HS-27A (cell line): ENCODE results near the gene DLGAP3.

Experiments used
- DNase-seq: peaks from one replicate; pipeline ENCODE4 v3.0.0-alpha.2; 2012; ENCODE audit warnings: low read depth, missing footprints

The DLGAP3 gene

DNA sequence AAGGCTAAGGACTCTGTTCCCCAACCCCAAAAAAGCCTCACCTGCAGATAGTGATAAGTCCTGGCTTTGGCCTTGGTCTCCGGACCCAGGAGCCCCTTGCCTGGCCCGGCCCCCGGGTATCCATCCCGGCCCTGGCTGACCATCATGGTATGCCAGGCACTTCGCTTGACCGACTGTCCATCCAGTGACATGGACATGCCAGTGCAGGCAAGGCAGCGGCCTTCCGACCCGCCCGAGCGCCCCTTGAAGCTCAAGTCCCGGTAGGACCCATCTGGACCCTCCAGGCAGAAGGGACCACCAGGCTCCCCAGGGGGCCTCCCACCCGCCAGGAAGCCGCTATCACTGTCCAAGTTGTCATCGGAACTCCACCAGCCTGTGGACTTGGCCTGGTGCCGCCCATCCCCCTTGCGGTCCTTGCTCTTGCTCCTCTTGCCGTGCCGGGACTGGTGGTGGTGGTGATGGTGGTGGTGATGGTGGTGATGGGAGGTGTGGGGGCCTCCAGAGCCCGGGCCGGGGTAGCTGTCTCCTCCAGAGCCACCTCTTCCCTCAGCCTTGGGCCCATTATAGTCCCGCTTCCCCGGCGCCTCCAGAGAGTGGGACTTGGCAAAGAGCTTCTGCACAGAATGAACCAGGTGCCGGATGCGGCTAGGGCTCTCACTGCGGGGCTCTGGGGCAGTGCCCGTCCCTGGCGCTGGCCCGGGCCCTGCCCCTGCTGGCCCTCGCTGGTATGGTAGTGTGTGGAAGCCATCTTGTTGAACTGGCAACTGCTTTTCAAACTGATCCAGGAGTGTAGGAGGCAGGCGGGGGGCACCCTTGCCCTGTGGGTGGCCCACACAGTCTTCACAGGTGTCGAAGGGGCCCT is 25.0 kb downstream of the DLGAP3 start:
- no peak for DNase-seq

DNA sequence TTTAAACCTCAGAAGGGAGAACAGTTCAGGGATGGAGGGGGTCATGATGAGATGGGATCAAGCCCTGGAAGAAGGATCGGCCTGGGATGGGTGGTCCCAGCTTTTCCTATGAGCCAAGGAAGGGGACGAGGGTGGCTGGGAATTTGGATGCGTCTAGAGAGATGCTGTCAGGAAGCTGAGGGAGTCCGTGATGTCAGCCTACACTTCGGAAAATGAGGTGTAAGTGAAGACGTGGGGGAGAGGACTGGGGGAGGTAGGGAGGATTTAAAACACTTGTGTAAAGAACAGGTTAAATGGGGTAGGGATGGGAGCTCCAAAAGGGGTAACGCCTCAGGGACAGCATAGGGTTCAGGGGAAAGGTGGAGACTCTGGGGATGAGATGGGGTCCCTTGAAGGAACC is 27.5 kb downstream of the DLGAP3 start:
- no peak for DNase-seq

DNA sequence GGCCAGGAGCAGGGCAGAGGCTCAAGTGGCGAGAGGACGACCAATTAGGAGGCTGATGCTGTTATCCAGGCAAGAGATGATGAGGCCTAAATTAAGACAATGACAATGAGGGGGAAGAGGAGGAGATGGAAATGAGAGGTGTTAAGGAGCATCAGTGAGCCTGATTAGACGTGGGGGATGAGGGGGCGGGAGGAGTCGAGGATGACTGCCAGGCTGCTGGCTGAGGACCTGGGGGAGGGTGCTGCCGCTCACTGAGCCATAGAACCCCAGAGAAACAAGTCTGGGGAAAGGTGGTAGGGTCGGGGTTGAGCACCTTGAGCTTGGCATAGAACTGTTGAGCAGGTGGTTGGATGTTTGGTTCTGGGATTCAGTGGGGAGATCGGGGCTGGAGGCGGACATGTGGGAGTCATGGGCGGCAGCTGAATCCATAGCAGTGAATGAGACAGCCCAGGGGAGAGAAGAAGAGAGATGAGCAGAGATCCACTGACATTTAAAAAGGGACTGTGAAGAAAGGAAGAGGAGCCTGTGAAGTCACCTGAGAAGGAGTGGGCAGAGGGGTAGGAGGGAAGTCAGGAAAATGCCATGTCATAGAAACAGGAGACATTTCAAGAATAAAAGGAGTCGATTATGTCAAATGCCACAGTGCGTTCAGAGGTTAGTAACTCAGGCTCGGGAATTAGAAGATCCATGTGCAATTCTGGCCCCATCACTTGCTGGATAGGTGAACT is 28.5 kb downstream of the DLGAP3 start:
- DNase-seq = no peak

DNA sequence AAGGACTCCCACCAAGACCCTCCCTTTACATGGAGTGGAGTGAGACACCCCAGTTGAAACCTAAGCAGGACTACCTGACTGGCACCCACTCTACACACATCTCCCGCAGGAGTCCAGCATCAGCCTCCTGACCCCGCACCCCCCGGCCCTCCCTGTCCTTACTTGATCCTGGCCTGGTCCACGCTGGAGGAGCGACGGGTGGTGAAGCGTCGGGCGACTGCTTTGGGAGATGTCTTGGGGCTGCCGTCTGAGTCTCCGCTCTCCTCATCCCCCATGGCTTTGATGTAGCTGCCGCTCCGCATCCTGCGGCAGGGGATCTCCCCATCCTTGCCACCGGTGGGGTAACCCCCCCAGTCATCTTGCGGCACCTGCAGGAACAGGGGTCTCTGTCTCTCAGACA is 29.5 kb downstream of the DLGAP3 start:
- no peak for DNase-seq

DNA sequence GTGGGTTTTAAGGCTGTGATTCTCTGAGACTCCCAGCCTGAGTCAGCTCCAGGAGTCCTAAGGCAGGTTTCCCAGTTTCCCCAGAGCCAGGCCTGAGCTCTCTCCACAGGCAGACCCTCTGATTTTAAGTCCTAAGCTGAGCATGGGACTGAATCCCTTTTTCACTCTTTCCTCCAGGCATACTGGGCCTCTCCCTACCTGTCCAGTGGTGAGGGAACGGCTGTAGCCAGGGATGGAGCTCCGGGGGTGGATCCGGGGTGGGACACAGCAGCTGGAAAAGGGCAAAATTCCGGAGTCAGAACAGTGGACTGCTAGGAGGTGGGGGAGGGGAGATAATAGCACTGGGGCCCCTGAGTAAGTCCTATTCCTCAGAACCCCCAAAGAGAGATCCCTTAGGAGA is 30.0 kb downstream of the DLGAP3 start:
- no peak for DNase-seq

DNA sequence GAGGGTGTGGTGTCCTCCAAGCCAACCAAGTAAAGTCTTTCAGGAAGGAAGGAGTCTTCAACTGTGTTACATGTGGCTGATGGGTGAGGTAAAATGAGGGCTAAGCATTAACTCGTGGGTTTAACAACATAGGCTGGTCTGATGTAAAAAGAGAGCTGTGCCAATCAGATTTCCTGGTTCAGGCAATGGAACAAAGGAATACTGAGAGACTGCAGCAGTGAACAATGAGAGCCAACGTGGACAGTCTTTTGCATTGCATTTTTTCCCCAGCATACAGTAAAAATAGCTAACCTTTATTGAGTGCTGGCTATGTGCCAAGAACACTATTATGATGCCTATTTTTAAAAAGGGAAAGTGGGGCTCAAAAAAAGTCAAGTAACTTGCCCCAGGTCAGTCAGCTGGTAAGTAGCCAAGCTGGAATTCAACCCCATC is 31.1 kb downstream of the DLGAP3 start:
- DNase-seq = no peak

DNA sequence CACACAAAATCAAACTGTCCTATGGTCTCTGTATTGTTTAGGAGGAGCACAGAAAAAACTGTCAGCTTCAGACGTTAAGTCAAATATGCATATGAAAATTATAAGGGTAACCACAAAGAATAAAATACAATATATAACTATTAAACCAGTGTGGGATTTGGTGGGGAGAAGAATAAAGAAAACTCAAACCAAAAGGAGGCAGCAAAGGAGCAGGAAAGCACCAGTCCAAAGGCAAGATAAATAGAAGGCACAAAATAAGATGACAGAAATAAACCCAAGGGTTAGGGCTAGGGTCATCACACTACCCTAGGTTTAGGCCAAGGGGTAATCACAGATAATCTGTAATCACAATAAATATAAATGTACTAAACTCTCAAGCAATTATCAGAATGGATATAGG is 32.8 kb downstream of the DLGAP3 start:
- no peak for DNase-seq

DNA sequence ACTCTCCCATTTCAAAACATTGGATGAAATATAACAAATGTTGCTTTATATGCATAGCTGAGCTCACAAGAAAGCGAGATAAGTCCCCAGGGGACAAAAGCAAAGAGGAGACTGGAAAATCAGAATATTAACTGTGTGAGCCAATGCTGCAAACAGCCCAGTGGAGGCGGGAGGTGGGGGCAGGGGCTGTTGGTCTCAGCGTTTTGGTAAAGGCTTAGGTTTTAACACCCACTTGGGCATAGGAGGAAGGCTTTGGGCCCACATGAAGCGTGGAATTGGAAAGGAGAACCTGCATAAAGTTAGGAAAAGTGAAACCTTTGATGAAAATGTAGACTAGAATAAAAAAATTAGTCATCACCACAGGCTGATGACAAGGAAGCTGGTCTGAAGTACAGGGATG is 39.7 kb downstream of the DLGAP3 start:
- DNase-seq = no peak

DNA sequence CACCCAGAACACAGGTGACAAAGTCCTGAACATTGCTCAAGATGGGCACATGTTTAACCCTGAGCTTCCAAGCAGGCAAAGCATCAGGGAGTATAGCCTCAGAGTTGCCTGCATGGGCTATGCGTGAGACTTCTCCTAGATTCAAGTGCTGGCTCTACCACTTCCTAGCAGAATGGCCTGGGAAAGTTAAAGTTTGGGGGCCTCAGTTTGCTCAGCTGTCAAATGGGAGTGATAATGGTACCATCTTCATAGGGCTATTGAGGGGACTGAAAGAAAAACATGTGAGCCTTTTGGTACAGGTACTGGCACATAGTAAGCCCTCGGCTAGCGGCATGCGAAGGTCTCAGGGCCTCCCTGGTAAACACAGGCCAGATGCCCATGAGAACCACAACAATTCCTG is 41.9 kb downstream of the DLGAP3 start:
- DNase-seq = no peak

DNA sequence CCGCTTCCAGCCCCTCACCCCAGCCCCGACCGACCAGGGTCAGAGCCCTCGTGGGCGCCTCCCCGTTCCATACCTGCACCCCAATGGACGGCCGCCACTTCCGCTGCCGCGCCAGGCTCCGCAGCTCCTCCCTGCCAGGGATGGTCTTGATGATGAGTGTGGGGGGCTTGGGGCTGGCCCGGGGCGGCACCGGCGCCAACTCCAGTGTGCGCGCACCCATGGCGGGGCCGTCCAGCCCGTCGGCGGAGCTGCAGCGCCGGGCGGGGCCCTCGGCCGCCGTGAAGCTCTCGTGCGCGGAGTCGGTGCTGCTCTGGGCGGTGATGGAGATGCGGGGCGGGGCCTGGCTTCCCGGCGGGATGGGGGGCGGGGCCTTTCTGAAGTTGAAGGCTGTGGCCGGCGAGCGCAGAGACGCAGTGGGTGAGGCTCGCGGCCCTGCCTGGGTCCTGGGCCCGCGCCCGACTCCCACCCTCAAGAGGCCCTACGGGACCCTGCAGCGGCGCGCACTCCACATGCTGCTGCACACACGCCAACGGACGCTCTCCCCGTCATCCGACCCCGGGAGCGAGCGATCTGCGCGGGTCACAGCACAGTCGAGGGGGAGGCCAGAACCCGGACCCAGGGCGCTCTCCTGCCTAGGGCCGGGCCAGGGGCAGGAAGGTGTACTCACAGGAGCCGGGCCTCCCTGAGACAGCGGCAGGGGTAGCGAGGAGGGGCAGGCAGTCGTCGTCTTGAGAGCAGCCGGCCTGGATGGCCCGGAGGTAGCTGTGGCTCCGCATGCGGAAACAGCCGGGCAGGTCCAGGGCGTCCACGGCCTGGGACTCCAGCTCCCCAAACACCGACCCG is 43.8 kb downstream of the DLGAP3 start:
- no peak for DNase-seq

DNA sequence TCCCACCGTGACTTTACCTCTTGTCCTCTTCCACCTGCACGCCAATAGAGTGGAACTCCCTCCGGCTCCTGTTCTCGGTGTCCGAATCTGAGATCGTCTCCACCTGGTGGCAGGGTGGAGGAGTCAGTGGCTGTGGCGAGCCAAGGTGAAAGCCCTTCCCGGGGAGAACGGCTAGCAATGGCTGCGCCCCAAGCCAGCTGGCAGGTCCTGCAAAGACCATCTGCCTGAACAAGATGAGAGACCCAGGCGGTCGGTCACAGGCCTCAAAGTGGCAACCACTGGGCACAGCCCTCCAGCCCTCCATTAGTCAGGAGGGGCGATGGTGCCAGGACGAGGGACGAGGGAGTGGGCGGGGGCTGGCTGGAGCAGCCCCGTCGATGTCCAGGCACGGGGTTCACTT is 44.5 kb downstream of the DLGAP3 start:
- DNase-seq = no peak

DNA sequence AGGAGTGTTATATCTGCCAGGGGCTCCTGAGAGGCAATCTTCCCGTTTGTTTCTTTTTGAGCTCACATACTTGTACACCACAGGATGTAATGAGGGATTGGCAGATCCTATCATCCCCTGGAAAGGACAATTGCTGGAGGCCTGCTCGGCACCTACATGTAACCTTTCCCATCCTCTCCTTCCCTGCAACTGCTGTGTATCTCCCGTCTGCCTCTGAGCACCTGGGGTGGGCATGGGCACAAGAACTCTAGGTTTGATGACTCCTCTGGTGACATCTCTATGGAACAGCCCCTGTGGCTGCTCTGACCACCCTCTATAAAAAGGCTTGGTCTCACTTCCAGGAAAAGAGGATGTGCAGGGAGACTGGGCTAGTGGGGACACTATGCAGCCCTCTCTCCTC is 44.9 kb downstream of the DLGAP3 start:
- no peak for DNase-seq

DNA sequence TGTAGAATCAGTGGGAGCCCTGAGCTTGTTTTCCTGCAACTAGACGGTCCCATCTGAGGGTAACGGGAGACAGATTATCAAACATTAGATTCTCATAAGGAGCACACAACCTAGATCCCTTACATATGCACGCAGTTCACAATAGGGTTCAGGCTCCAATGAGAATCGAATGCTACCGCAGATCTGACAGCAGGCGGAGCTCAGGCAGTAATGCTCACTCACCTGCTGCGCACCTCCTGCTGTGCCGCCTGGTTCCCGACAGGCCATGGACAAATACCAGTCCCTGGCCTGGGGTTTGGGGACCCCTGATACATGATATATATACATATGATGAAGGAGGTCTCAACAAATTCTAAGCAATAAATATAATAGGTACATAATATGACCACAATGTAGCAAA is 50.2 kb downstream of the DLGAP3 start:
- DNase-seq = no peak

DNA sequence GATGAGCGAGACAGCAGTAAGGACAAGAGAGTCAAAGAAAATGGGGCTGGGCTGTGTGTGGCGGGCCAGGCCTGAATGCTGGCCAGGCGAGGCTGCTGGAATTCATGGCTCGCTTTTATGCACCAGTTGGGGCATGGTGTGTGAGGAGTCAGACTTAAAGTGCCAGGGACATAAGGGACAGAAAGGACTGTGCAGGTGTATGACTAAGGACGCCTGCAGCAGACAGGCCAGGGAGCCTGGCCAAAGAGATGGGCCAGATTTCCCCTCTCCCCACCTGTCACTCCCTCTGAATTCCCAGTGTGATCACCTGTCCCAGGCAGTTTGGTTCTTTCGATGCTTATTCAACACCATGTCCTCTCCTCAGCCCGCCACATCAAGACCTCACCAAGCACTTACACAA is 53.0 kb downstream of the DLGAP3 start:
- no peak for DNase-seq

DNA sequence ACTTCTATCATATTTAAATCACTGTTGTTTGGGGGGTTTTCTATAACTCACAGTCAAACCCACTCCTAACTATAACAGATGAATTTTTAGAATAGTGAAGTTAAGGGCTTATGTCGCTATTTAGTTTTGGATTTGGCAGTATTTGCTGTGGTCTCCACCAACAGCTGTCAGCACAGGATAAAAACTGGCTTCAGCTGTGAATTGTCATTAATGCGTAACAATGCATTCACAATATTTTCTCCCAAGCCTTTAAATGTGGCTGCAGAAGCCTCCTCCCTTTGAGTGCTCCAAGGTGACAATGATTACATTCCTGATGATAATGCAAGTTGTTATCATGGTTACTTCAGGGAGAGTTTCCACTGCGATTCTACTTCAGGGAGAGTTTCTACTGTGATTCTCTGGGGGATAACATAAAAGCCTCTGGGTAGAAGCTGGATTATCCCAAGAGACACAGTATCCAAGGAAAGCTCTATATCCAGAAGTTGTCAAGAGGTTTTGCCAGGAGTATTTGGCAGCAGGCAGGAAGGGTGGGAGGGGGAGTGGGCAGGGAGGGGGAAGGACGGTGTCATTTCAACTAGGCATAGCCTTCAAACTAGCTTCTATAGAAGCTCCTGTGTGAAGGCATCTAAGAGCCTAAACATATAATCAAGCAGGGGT is 55.0 kb downstream of the DLGAP3 start:
- DNase-seq = no peak

DNA sequence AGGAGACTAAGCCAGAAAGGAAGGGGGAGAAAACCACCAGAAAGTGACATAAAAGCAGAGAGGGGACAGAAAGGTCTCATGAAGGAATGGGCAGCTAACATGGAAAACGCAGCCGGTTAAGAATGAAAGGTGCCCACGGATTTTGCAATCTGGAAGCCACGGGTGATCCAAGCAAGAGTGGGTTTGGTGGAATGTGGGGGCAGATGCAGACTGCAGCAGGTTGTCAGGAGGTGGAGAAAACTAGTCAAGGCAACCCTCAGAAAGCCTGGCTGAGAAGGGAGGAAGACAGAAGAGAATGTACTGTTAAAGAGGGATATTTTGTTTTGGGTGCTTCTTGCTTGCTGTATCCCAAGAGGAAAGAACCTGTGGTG is 57.3 kb downstream of the DLGAP3 start:
- DNase-seq = no peak

DNA sequence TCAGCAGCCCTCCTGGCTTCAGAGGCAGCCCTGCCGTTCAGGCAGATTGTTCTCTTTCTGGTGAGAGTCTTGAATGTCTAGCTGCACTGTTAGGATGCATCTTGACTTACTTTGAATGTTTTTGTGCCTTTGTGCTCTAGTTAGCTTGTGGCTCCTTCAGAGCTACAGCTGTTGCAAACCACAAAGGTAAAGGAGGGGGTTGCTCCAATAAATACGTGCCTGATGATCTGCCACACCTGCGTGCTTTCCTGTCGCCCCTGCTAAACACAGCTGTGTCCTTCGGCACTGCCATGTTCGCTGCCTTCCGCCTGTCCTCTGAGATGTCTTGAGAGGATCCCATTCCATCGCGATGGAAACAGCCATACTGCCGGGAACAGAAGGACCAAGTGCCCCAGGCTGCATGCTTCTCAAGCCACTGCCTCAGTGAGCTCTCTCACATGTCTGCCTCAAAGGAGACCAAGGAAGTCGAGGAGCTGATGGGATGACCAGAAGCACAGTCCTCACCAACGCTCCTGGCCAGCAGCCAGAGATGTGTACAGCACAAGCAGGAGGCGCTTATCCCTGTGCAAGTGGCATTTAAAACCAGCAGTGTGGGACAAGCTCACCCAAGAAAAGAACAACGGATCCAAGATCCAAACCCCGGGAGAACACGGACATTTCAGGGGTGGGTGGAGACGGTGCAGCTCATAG is 57.9 kb downstream of the DLGAP3 start:
- DNase-seq = no peak

DNA sequence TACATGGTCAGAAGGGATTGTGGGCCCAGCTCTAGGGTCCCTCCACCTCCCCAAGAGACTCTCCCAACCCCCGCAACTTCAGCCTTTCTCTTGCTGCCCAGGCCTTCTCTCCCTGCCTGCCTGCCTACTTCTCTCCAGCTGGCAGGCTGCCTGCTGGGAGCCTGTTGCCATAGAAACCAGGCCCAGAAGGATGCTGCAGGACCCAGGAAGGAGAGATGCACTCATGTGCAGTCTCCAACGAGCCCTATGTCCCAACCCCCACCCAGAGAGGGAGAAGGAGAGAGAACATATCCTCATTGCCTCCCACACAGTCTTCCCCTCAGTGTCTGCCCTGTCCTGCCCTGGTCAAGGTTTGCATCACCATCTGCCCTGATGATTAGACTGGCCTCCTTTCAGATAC is 59.1 kb downstream of the DLGAP3 start:
- DNase-seq = no peak

DNA sequence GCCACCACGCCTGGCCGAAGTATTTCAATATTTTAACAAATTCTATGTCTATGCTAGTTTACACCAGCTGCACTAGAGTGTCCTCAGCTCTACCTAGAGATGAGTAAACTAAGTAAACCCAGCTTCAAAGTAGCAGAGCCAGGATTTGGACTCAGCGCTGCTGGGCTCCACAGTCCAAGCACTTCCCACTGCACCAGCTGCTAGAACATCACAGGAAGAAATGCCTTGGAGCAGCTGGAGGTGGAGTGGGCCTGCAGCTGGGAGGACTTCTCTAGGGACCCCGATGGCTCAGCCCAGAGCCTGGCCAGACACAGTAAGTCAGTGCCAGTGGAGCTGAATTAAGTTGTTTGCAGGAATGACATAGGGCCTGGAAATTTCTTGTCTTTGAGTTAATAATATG is 59.7 kb downstream of the DLGAP3 start:
- DNase-seq = no peak

DNA sequence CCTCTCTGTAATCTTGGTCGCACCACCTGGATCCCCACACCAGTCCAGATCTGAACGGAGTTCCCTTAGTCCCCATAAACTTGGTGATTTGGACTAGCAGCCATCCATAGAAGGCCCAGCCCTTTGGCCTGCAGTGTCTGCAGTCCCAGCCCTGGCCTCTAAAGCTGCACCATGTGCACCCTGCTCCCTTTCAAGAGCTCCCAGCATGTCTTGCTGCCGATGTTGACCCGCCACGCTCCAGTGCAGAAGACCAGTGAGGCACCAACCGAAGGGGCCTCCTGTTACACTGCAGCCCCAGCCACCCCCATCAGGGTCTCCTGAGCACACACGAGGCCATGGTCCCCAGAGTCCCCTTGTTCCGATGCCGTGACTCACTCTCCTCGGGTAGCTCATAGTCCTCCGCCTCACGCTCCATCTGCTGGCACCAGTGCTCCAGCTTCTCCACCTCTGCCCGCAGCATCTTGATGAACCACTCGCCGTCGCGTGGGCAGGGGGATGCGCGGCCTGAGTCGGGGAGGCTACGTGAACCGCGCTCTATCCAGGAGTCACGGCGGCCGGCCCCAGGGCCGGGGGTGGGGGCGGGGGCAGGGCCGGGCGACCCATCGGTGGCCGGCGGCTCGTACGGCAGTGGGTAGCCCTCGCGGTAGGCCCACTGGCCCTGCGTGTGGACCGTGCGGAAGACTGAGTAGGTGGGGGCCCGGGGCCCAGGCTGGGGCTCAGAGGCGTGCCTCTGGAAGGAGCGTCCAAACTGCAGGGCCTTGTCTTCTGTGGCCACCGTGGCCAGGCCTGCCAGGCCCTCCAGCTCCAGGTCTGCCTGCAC is 61.0 kb downstream of the DLGAP3 start:
- no peak for DNase-seq

DNA sequence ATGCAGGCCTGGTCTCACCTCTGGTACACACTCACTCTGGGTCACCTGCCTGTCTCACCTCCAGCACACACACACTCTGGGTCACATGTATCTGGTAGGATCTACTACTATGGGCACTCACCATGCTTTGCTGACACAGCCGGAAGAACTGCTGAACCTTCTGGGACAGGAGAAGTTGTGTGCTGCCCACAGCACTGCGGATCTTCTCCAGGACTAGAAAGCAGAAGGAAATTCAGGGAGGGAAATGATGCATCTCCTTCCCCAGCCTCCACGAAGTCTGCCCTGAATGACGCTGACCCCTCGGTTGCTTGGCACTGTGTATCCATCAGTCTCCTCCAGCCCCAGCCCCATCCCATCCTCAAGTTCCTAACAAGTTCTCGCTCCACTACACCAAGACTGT is 62.0 kb downstream of the DLGAP3 start:
- DNase-seq = no peak
